NCI-H128 (cell line): ENCODE data around the gene CDRT15.
"Not testable (repeated sequence)": the region's sequence is repeated elsewhere in the genome, so short reads cannot be mapped to it uniquely, and the experiment has no call there.

ENCODE experiments used
- DNase-seq: peaks from one replicate; lab custom pipeline; 2025; ENCODE audit not compliant: unreplicated experiment; lab: John Stamatoyannopoulos, UW

The CDRT15 gene

GRCh38 chr17:14236762-14237161 is at the start of gene CDRT15:
TSS of gene CDRT15 (minus strand) at chr17:14236862. CDS start at chr17:14236833, 29 bp downstream.
- DNase-seq, result not testable (repeated sequence)

GRCh38 chr17:14282726-14283125 is 46.1 kb upstream of the CDRT15 start:
- DNase-seq, result no peak

GRCh38 chr17:14281530-14281929 is 44.9 kb upstream of the CDRT15 start:
- DNase-seq, result no peak

- no peak for DNase-seq
Measured at GRCh38 chr17:14276535-14277250, 40.0 kb upstream of the CDRT15 start.

- no peak for DNase-seq
Measured at GRCh38 chr17:14270508-14270907, 33.8 kb upstream of the CDRT15 start.

GRCh38 chr17:14269473-14269872 is 32.8 kb upstream of the CDRT15 start:
- DNase-seq, result no peak

GRCh38 chr17:14268264-14268663 is 31.6 kb upstream of the CDRT15 start:
- no peak for DNase-seq

GRCh38 chr17:14261406-14261805 is 24.7 kb upstream of the CDRT15 start:
- no peak for DNase-seq

GRCh38 chr17:14245629-14246028 is 9.0 kb upstream of the CDRT15 start:
- DNase-seq, result no peak

- DNase-seq, result no peak
Measured at GRCh38 chr17:14245002-14245401, 8.3 kb upstream of the CDRT15 start.

GRCh38 chr17:14239271-14239670 is 2.6 kb upstream of the CDRT15 start:
- DNase-seq, result not testable (repeated sequence)

GRCh38 chr17:14236032-14236431 is 630 bp downstream of the CDRT15 start:
- not testable (repeated sequence) for DNase-seq

- DNase-seq, result not testable (repeated sequence)
Measured at GRCh38 chr17:14235047-14235446, 1.6 kb downstream of the CDRT15 start.

GRCh38 chr17:14231187-14231586 is 5.5 kb downstream of the CDRT15 start:
- DNase-seq, result not testable (repeated sequence)

- no peak for DNase-seq
Measured at GRCh38 chr17:14228903-14229302, 7.8 kb downstream of the CDRT15 start.

GRCh38 chr17:14227052-14227451 is 9.6 kb downstream of the CDRT15 start:
- DNase-seq, result no peak

- DNase-seq, result no peak
Measured at GRCh38 chr17:14225254-14225980, 11.2 kb downstream of the CDRT15 start.

- DNase-seq, result no peak
Measured at GRCh38 chr17:14222611-14223010, 14.1 kb downstream of the CDRT15 start.

GRCh38 chr17:14214271-14214670 is 22.4 kb downstream of the CDRT15 start:
- no peak for DNase-seq

- DNase-seq, result no peak
Measured at GRCh38 chr17:14212401-14212800, 24.3 kb downstream of the CDRT15 start.

- no peak for DNase-seq
Measured at GRCh38 chr17:14211801-14212200, 24.9 kb downstream of the CDRT15 start.

GRCh38 chr17:14211246-14211645 is 25.4 kb downstream of the CDRT15 start:
- DNase-seq, result no peak
